Mucosa of stomach (tissue), 1 donor: Measurements from ENCODE around the gene KCNK10.

Experiments used
- H3K27me3 ChIP-seq: one replicate; pipeline ENCODE4 v1.7.0; 2013; ENCODE audit warnings: mild to moderate bottlenecking, low read length; ENCODE audit not compliant: control insufficient read depth, insufficient read depth
- H3K36me3 ChIP-seq: one replicate; pipeline ENCODE4 v1.7.0; 2013; ENCODE audit warnings: low read length; ENCODE audit not compliant: control insufficient read depth, insufficient read depth
- H3K4me1 ChIP-seq: one replicate; pipeline ENCODE4 v1.7.0; 2013; ENCODE audit warnings: mild to moderate bottlenecking, low read length; ENCODE audit not compliant: control insufficient read depth, insufficient read depth
- H3K4me3 ChIP-seq: one replicate; pipeline ENCODE4 v1.7.0; 2013; ENCODE audit warnings: low read length
- H3K9ac ChIP-seq: one replicate; pipeline ENCODE4 v1.7.0; 2013; ENCODE audit warnings: mild to moderate bottlenecking, low read length, moderate library complexity
- H3K9me3 ChIP-seq: one replicate; pipeline ENCODE4 v1.7.0; 2013; ENCODE audit warnings: mild to moderate bottlenecking, low read length, moderate library complexity; ENCODE audit not compliant: control insufficient read depth
- donor health status: Pancreatic carcinoma.

The KCNK10 gene

GRCh38 chr14:88189417-88190191 is 133.5 kb downstream of the KCNK10 start:
- Histone ChIP-seq H3K9me3 (no peaks in the 10 kb centered on the region), H3K27me3 (no peaks in the 10 kb centered on the region), H3K4me3 (no peak overlapping the region), H3K9ac (peak overlapping the region; percentile 2), H3K36me3 (no peaks in the 10 kb centered on the region), H3K4me1 (peaks cover 7% of the 10 kb centered on the region)

GRCh38 chr14:88188745-88189416 is 134.2 kb downstream of the KCNK10 start:
- Histone ChIP-seq H3K4me3 (no peak overlapping the region), H3K4me1 (peaks cover 7% of the 10 kb centered on the region), H3K9ac (peak overlapping the region; percentile 2), H3K9me3 (no peaks in the 10 kb centered on the region), H3K27me3 (no peaks in the 10 kb centered on the region), H3K36me3 (no peaks in the 10 kb centered on the region)

GRCh38 chr14:88185843-88186242 is 137.2 kb downstream of the KCNK10 start:
- Histone ChIP-seq H3K36me3 (no peaks in the 10 kb centered on the region), H3K4me3 (no peak overlapping the region), H3K27me3 (no peaks in the 10 kb centered on the region), H3K4me1 (peaks cover 7% of the 10 kb centered on the region), H3K9me3 (no peaks in the 10 kb centered on the region), H3K9ac (no peak overlapping the region)

GRCh38 chr14:88184956-88185355 is 138.1 kb downstream of the KCNK10 start:
- Histone ChIP-seq H3K27me3 (no peaks in the 10 kb centered on the region), H3K4me1 (peaks cover 7% of the 10 kb centered on the region), H3K9me3 (no peaks in the 10 kb centered on the region), H3K4me3 (no peak overlapping the region), H3K36me3 (no peaks in the 10 kb centered on the region), H3K9ac (no peak overlapping the region)

GRCh38 chr14:88181072-88181471 is 142.0 kb downstream of the KCNK10 start:
- Histone ChIP-seq H3K27me3 (no peaks in the 10 kb centered on the region), H3K4me1 (no peaks in the 10 kb centered on the region), H3K36me3 (no peaks in the 10 kb centered on the region), H3K9ac (no peak overlapping the region), H3K9me3 (no peaks in the 10 kb centered on the region), H3K4me3 (no peak overlapping the region)

- Histone ChIP-seq H3K4me3 (no peak overlapping the region), H3K9ac (no peak overlapping the region), H3K9me3 (no peaks in the 10 kb centered on the region), H3K4me1 (no peaks in the 10 kb centered on the region), H3K27me3 (no peaks in the 10 kb centered on the region), H3K36me3 (no peaks in the 10 kb centered on the region)
Measured at GRCh38 chr14:88179716-88180115, 143.4 kb downstream of the KCNK10 start.

- Histone ChIP-seq H3K9me3 (no peaks in the 10 kb centered on the region), H3K9ac (no peak overlapping the region), H3K36me3 (no peaks in the 10 kb centered on the region), H3K4me3 (no peak overlapping the region), H3K4me1 (peaks cover 8% of the 10 kb centered on the region), H3K27me3 (no peaks in the 10 kb centered on the region)
Measured at GRCh38 chr14:88170333-88170732, 152.7 kb downstream of the KCNK10 start.

- no peak overlapping the region for H3K4me3 ChIP-seq
- H3K4me1 ChIP-seq: peaks cover 8% of the 10 kb centered on the region
- H3K36me3 ChIP-seq: no peaks in the 10 kb centered on the region
- no peaks in the 10 kb centered on the region for H3K27me3 ChIP-seq
- H3K9me3 ChIP-seq: no peaks in the 10 kb centered on the region
- H3K9ac ChIP-seq: no peak overlapping the region
Measured at GRCh38 chr14:88168498-88169165, 154.4 kb downstream of the KCNK10 start.

- Histone ChIP-seq H3K9ac (no peak overlapping the region), H3K9me3 (no peaks in the 10 kb centered on the region), H3K36me3 (no peaks in the 10 kb centered on the region), H3K4me3 (no peak overlapping the region), H3K4me1 (peaks cover 8% of the 10 kb centered on the region), H3K27me3 (no peaks in the 10 kb centered on the region)
Measured at GRCh38 chr14:88168025-88168424, 155.0 kb downstream of the KCNK10 start.

- Histone ChIP-seq H3K36me3 (no peaks in the 10 kb centered on the region), H3K9ac (no peak overlapping the region), H3K9me3 (no peaks in the 10 kb centered on the region), H3K27me3 (no peaks in the 10 kb centered on the region), H3K4me1 (peaks cover 8% of the 10 kb centered on the region), H3K4me3 (no peak overlapping the region)
Measured at GRCh38 chr14:88166616-88167015, 156.5 kb downstream of the KCNK10 start.

GRCh38 chr14:88164906-88165534 is 158.0 kb downstream of the KCNK10 start:
- H3K27me3 ChIP-seq: no peaks in the 10 kb centered on the region
- no peak overlapping the region for H3K4me3 ChIP-seq
- peaks cover 8% of the 10 kb centered on the region for H3K4me1 ChIP-seq
- no peaks in the 10 kb centered on the region for H3K36me3 ChIP-seq
- H3K9ac ChIP-seq: no peak overlapping the region
- no peaks in the 10 kb centered on the region for H3K9me3 ChIP-seq
